Omental fat pad (tissue), 4 donors: Measurements from ENCODE around the gene MEF2D. TPM values are rescaled to one million over a fixed set of nuclear protein-coding genes. Genes with fewer than 3 reads are reported as not detected.

Source experiments
- ATAC-seq: fragments of 150-250 bp; one replicate; pipeline ENCODE4 v1.9.1; 2016; ENCODE audit warnings: mild to moderate bottlenecking, moderate library complexity; ENCODE audit not compliant: low FRiP score
- DNase-seq: peaks from one replicate; pipeline ENCODE4 v3.0.0-alpha.2; 2019; ENCODE audit warnings: low spot score
- CTCF ChIP-seq, 3 donors: fragments of 450-650 bp; IDR thresholded peaks; one replicate each; pipeline ENCODE4 v1.5.1; 2016 to 2017; ENCODE audit warnings: antibody characterized with exemption in 3 of 3, mild to moderate bottlenecking in 3 of 3, moderate library complexity in 2 of 3
- total RNA-seq, 4 donors: library from RNA; depleted of rRNA; stranded (reverse); fragments of >200 nt; gene quantifications; one replicate each; pipeline ENCODE4 v1.1.0, GENCODE V29; 2016

MEF2D gene
- total RNA-seq, 4 donors from 2014 or later: 22.8 to 33.8 (median 28.1) TPM

- no peak for ATAC-seq
Observed at GRCh38 chr1:156428746-156429288, 71.8 kb downstream of the MEF2D start.

GRCh38 chr1:156427957-156428356 lies 72.6 kb downstream of the MEF2D start:
- no peak for ATAC-seq
- DNase-seq: no peak
- TF ChIP-seq CTCF (IDR thresholded peaks at IDR 0.05): no peak

More at GRCh38 chr1:156428746-156429288, 71.8 kb downstream of the MEF2D start:
- DNase-seq: no peak
- no peak for TF ChIP-seq CTCF (IDR thresholded peaks at IDR 0.05)

GRCh38 chr1:156425943-156426342 lies 74.6 kb downstream of the MEF2D start:
- ATAC-seq (no peak), DNase-seq (no peak)
- TF ChIP-seq CTCF (IDR thresholded peaks at IDR 0.05): no peak

- TF ChIP-seq CTCF (IDR thresholded peaks at IDR 0.05): no peak
- ATAC-seq: no peak
Observed at GRCh38 chr1:156424806-156425432, 75.7 kb downstream of the MEF2D start.

GRCh38 chr1:156423422-156424352 lies 76.9 kb downstream of the MEF2D start:
- TF ChIP-seq CTCF (IDR thresholded peaks at IDR 0.05): no peak
- DNase-seq: no peak
- ATAC-seq: no peak

More at GRCh38 chr1:156424806-156425432, 75.7 kb downstream of the MEF2D start:
- DNase-seq: no peak

- DNase-seq (no peak), ATAC-seq (no peak)
- no peak for TF ChIP-seq CTCF (IDR thresholded peaks at IDR 0.05)
Observed at GRCh38 chr1:156422602-156423091, 77.9 kb downstream of the MEF2D start.
